ENCODE results near the gene ABHD4.

DNA sequence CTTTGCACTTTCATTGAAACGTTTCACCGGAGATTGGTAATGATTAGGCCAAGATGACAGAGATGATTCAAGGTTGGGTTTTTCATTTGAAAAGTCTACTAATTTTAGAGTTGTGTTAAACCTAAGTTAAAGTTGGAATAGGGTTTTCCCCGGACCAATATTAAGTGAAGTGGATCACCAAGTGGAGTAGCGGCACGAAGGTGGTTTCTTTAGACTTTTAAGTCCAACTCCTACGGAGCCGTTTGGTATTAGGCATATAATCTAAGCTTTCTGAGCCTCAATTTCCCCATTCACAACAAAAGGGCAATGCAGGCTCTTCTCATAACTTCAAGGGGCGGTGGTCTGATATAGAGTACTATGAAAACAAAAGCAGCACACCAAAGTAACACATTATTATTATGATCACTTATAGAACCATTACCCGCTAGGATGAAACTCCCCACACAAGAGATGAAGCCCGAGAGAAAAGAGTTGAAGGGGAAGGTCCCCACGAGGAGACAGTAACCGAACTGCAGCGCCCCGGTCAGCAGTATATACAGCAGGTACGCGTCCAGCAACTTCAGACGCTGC is 9.5 kb upstream of the ABHD4 start:
- TF ChIP-seq, protein P1, sequence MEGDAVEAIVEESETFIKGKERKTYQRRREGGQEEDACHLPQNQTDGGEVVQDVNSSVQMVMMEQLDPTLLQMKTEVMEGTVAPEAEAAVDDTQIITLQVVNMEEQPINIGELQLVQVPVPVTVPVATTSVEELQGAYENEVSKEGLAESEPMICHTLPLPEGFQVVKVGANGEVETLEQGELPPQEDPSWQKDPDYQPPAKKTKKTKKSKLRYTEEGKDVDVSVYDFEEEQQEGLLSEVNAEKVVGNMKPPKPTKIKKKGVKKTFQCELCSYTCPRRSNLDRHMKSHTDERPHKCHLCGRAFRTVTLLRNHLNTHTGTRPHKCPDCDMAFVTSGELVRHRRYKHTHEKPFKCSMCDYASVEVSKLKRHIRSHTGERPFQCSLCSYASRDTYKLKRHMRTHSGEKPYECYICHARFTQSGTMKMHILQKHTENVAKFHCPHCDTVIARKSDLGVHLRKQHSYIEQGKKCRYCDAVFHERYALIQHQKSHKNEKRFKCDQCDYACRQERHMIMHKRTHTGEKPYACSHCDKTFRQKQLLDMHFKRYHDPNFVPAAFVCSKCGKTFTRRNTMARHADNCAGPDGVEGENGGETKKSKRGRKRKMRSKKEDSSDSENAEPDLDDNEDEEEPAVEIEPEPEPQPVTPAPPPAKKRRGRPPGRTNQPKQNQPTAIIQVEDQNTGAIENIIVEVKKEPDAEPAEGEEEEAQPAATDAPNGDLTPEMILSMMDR (conservative IDR thresholded peaks at IDR 0.05; ENCODE audit: low read depth in 2 of 2) = no peak
- TF ChIP-seq EZH2 (IDR thresholded peaks at IDR 0.05; ENCODE audit: low read depth, unreplicated experiment) = no peak
- TF ChIP-seq, protein P2, sequence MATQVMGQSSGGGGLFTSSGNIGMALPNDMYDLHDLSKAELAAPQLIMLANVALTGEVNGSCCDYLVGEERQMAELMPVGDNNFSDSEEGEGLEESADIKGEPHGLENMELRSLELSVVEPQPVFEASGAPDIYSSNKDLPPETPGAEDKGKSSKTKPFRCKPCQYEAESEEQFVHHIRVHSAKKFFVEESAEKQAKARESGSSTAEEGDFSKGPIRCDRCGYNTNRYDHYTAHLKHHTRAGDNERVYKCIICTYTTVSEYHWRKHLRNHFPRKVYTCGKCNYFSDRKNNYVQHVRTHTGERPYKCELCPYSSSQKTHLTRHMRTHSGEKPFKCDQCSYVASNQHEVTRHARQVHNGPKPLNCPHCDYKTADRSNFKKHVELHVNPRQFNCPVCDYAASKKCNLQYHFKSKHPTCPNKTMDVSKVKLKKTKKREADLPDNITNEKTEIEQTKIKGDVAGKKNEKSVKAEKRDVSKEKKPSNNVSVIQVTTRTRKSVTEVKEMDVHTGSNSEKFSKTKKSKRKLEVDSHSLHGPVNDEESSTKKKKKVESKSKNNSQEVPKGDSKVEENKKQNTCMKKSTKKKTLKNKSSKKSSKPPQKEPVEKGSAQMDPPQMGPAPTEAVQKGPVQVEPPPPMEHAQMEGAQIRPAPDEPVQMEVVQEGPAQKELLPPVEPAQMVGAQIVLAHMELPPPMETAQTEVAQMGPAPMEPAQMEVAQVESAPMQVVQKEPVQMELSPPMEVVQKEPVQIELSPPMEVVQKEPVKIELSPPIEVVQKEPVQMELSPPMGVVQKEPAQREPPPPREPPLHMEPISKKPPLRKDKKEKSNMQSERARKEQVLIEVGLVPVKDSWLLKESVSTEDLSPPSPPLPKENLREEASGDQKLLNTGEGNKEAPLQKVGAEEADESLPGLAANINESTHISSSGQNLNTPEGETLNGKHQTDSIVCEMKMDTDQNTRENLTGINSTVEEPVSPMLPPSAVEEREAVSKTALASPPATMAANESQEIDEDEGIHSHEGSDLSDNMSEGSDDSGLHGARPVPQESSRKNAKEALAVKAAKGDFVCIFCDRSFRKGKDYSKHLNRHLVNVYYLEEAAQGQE (IDR thresholded peaks at IDR 0.05; ENCODE audit: unreplicated experiment) = no peak
- TF ChIP-seq EZH2phosphoT487 (IDR thresholded peaks at IDR 0.05; ENCODE audit: unreplicated experiment) = no peak
- TF ChIP-seq POLR2AphosphoS5 (IDR thresholded peaks at IDR 0.05; ENCODE audit: low read depth) = no peak
- TF ChIP-seq CREB1 (CRISPR knock-in tag; IDR thresholded peaks at IDR 0.05; ENCODE audit: low read depth) = no peak
- no peak for TF ChIP-seq JUNB (IDR thresholded peaks at IDR 0.05; ENCODE audit: unreplicated experiment)
